ENCODE data around the gene MYCBP. TPM values are rescaled to one million over a fixed set of nuclear protein-coding genes. Genes with fewer than 3 reads are reported as not detected.

Gene MYCBP
- total and polyA plus RNA-seq, 11 donors: 3.0 to 26.2 (median 11.1) TPM

DNA sequence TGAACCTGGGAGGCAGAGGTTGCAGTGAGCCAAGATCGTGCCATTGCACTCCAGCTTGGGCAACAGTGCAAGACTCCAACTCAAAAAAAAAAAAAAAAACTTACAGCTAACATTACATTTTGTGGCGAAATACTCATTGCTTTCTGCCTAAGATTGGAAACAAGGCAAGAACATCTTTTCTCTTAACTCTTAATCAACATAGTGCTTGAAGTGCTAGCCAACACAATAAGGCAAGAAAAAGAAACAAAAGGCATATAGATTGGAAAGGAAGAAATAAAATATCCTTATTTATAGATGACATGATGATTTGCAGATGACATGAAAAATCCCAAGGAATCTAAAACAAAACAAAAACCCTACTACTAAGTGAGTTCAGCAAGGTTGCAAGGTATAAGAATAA, 32.8 kb upstream of the MYCBP start:
- H3K36me3 ChIP-seq: no peaks in the 10 kb centered on the region
- WGBS, 4 donors: 76 to 98% (median 95%) methylated on average over 2 of the region's 2 CpGs
- DNase-seq (no peak), ATAC-seq (no peak)
- no peak overlapping the region for H3K27ac ChIP-seq
- TF ChIP-seq, protein P1, sequence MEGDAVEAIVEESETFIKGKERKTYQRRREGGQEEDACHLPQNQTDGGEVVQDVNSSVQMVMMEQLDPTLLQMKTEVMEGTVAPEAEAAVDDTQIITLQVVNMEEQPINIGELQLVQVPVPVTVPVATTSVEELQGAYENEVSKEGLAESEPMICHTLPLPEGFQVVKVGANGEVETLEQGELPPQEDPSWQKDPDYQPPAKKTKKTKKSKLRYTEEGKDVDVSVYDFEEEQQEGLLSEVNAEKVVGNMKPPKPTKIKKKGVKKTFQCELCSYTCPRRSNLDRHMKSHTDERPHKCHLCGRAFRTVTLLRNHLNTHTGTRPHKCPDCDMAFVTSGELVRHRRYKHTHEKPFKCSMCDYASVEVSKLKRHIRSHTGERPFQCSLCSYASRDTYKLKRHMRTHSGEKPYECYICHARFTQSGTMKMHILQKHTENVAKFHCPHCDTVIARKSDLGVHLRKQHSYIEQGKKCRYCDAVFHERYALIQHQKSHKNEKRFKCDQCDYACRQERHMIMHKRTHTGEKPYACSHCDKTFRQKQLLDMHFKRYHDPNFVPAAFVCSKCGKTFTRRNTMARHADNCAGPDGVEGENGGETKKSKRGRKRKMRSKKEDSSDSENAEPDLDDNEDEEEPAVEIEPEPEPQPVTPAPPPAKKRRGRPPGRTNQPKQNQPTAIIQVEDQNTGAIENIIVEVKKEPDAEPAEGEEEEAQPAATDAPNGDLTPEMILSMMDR (IDR thresholded peaks at IDR 0.05): no peak
- no peak for TF ChIP-seq POLR2A (IDR thresholded peaks at IDR 0.05)
- no peaks in the 10 kb centered on the region for H3K27me3 ChIP-seq
- no peak overlapping the region for H3K4me3 ChIP-seq
- no peaks in the 10 kb centered on the region for H3K4me1 ChIP-seq
- H3K9me3 ChIP-seq: peaks cover 0 to 18% (median 5%) of the 10 kb centered on the region in 12 donors
- intact Hi-C loops (cut with DNase I): no loop called here

DNA sequence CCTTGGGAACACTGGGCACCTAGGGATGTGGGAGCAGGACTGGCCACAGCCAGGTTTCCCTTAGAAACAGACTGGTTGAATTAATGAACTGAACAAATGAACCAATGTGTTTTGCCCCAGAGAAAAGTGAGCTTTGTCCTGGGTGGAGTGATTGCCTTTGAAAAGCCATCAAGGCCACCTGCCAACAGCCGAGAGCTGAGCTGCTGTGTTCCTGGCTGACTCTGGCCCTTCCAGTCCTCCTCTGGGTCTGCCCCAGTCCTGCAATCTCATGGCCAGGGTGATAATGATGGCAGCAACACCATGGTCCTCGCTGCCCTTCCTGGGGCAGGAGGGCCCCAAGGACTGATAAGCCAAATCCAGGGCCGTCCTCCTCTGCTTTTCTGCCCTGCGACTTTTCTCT, 26.4 kb upstream of the MYCBP start:
- TF ChIP-seq, protein P1 (IDR thresholded peaks at IDR 0.05): no peak
- TF ChIP-seq POLR2A (IDR thresholded peaks at IDR 0.05): no peak
- peak in 3 of 5 donors; percentile 10 to 46 (median 25) for DNase-seq
- peaks cover 0 to 10% (median 0%) of the 10 kb centered on the region in 12 donors for H3K4me1 ChIP-seq
- no peaks in the 10 kb centered on the region for H3K27me3 ChIP-seq
- H3K36me3 ChIP-seq: no peaks in the 10 kb centered on the region
- intact Hi-C loops (cut with DNase I): no loop called here
- H3K27ac ChIP-seq: peak overlapping the region in 2 of 12 donors; percentile 3 to 29
- H3K4me3 ChIP-seq: no peak overlapping the region
- 46 to 57% (median 52%) methylated on average over 4 of the region's 4 CpGs for WGBS, 4 donors
- ATAC-seq: peak; percentile 56 to 86 (median 78)
- H3K9me3 ChIP-seq: no peaks in the 10 kb centered on the region

DNA sequence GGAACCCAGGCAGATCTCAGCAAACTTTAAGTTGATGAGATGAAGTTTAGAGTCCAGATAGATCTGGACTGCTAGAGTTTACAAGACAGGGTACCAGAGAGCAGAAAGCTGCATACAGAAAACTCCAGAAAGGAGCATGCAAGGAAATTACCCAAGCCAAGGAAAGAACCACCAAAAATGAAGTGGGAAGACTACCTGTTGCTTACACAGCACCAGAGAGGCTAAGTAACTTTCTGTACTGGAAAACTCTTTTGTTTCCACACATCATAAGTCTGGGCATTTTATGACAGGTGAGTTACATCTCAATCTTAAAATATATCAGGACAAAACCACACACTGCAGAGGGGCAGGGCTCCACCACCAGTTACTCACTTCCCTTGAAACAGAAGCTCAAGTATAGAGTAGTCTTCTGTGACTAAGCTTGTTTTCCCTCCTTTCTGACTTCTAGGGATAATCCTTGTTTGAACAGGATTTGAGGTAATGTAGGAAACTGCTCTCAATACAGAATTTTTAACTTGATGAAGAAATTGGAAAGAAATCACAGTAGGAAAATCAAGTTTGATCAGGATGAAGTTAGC, 25.6 kb upstream of the MYCBP start:
- Histone ChIP-seq H3K9me3 (no peaks in the 10 kb centered on the region), H3K4me3 (no peak overlapping the region), H3K4me1 (peaks cover 0 to 10% (median 0%) of the 10 kb centered on the region in 12 donors), H3K27ac (no peak overlapping the region), H3K27me3 (no peaks in the 10 kb centered on the region), H3K36me3 (no peaks in the 10 kb centered on the region)
- ATAC-seq (no peak), DNase-seq (no peak)
- TF ChIP-seq POLR2A (IDR thresholded peaks at IDR 0.05): no peak
- TF ChIP-seq, protein P1 (IDR thresholded peaks at IDR 0.05): no peak
- intact Hi-C loops (cut with DNase I): no loop called here

DNA sequence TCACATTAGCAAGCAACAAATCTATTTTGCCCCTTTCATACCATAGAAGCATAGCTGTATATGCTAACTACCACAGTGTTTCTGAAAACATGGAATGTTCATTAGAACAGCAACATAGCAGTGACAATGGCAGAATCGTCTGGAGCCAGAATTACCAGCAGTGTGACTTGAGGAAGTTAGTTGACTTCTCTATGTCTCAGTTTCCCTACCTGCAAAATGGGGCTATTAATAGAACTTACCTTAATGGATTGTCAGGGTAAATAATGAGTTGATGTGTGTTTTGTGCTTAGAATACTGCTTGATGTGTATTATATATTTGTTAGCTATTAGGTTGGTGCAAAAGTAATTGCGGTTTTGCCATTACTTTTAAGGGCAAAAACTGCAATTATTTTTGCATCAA, 23.0 kb upstream of the MYCBP start:
- H3K4me3 ChIP-seq: no peak overlapping the region
- peaks cover 0 to 2% (median 0%) of the 10 kb centered on the region in 9 donors for H3K36me3 ChIP-seq
- TF ChIP-seq, protein P1 (IDR thresholded peaks at IDR 0.05): no peak
- no peak for TF ChIP-seq POLR2A (IDR thresholded peaks at IDR 0.05)
- ATAC-seq: no peak
- H3K9me3 ChIP-seq: no peaks in the 10 kb centered on the region
- intact Hi-C loops (cut with DNase I): no loop called here
- no peak overlapping the region for H3K27ac ChIP-seq
- H3K27me3 ChIP-seq: no peaks in the 10 kb centered on the region
- peaks cover 0 to 10% (median 0%) of the 10 kb centered on the region in 12 donors for H3K4me1 ChIP-seq
- DNase-seq: no peak
- 89 to 94% (median 93%) methylated on average over 2 of the region's 2 CpGs for WGBS, 4 donors

Data from heart left ventricle (tissue), 16 donors.